Activated CD8-positive, alpha-beta memory T cell treated with anti-CD3 and anti-CD28 coated beads, Interleukin-2, amount 10 ng/mL, durations not matched to agents 7 days and 5 days (primary cell): ENCODE results near the gene ITPK1. TPM values are rescaled to one million over a fixed set of nuclear protein-coding genes. Genes with fewer than 3 reads are reported as not detected.

Source experiments
- ATAC-seq: fragments of 150-1000 bp; cut with Tn5 transposase; one replicate; pipeline ENCODE4 v1.10.0; 2021; ENCODE audit warnings: moderate library complexity
- CTCF ChIA-PET: fragments of 350-600 bp; sonication (Branson Sonifier 250); formaldehyde crosslinking; loops from one replicate; lab custom pipeline; 2021; ENCODE audit warnings: antibody characterized with exemption; lab: Charles Lee
- DNase-seq: peaks from one replicate; pipeline ENCODE4 v3.0.0-alpha.2; 2020
- H3K27ac Mint-ChIP-seq: one replicate; pipeline ENCODE4 v1.8.0; 2021; ENCODE audit warnings: mild to moderate bottlenecking, mixed read lengths
- H3K27me3 Mint-ChIP-seq: one replicate; pipeline ENCODE4 v1.8.0; 2021; ENCODE audit warnings: mixed read lengths
- H3K36me3 Mint-ChIP-seq: one replicate; pipeline ENCODE4 v1.8.0; 2021; ENCODE audit warnings: mild to moderate bottlenecking, mixed read lengths
- H3K4me1 Mint-ChIP-seq: one replicate; pipeline ENCODE4 v1.8.0; 2021; ENCODE audit warnings: mixed read lengths
- H3K4me3 Mint-ChIP-seq: one replicate; pipeline ENCODE4 v1.8.0; 2021; ENCODE audit warnings: mild to moderate bottlenecking, moderate library complexity, mixed read lengths
- H3K9me3 Mint-ChIP-seq: one replicate; pipeline ENCODE4 v1.8.0; 2022; ENCODE audit warnings: low read depth, mixed read lengths
- total RNA-seq, 2 experiments: library from RNA; stranded (reverse); gene quantifications; one replicate each; pipeline ENCODE4 v1.2.3, GENCODE V29; 2021

The ITPK1 gene
- total RNA-seq, 2 experiments from 2014 or later = 96.1 to 103 TPM

- H3K4me1 Mint-ChIP-seq = no peaks in the 10 kb centered on the region
- no peaks in the 10 kb centered on the region for H3K9me3 Mint-ChIP-seq
- no peak overlapping the region for H3K27ac Mint-ChIP-seq
- no peaks in the 10 kb centered on the region for H3K27me3 Mint-ChIP-seq
- ATAC-seq (no peak), DNase-seq (peak; percentile 56)
- no peaks in the 10 kb centered on the region for H3K36me3 Mint-ChIP-seq
- CTCF ChIA-PET = interaction anchor here (1.3 kb wide), 1 partner anchor 17 kb away, joined by 3 read pairs; no protein-coding TSS in a partner anchor
- no peak overlapping the region for H3K4me3 Mint-ChIP-seq
These were observed 201.6 kb downstream of the ITPK1 start for GRCh38 chr14:92914087-92914656.

GRCh38 chr14:92907316-92907911 lies 208.3 kb downstream of the ITPK1 start:
- Mint-ChIP-seq H3K27me3 (peaks cover 21% of the 10 kb centered on the region), H3K36me3 (no peaks in the 10 kb centered on the region)
- CTCF ChIA-PET = no interaction called here

GRCh38 chr14:92906823-92907222 lies 208.9 kb downstream of the ITPK1 start:
- no peaks in the 10 kb centered on the region for H3K9me3 Mint-ChIP-seq
- no peak overlapping the region for H3K27ac Mint-ChIP-seq
- peaks cover 25% of the 10 kb centered on the region for H3K27me3 Mint-ChIP-seq
- no peak overlapping the region for H3K4me3 Mint-ChIP-seq
- DNase-seq (no peak), ATAC-seq (no peak)
- CTCF ChIA-PET = no interaction called here
- H3K4me1 Mint-ChIP-seq = peaks cover 5% of the 10 kb centered on the region
- no peaks in the 10 kb centered on the region for H3K36me3 Mint-ChIP-seq

More at GRCh38 chr14:92907316-92907911, 208.3 kb downstream of the ITPK1 start:
- Mint-ChIP-seq H3K27ac (no peak overlapping the region), H3K4me3 (no peak overlapping the region), H3K9me3 (no peaks in the 10 kb centered on the region), H3K4me1 (peaks cover 5% of the 10 kb centered on the region)
- ATAC-seq = no peak
- no peak for DNase-seq

- no peak for DNase-seq
- no peaks in the 10 kb centered on the region for H3K36me3 Mint-ChIP-seq
- no peak for ATAC-seq
- peaks cover 5% of the 10 kb centered on the region for H3K4me1 Mint-ChIP-seq
- H3K9me3 Mint-ChIP-seq = no peaks in the 10 kb centered on the region
- CTCF ChIA-PET = no interaction called here
- H3K27me3 Mint-ChIP-seq = peaks cover 25% of the 10 kb centered on the region
- H3K27ac Mint-ChIP-seq = no peak overlapping the region
- no peak overlapping the region for H3K4me3 Mint-ChIP-seq
These were observed 209.3 kb downstream of the ITPK1 start for GRCh38 chr14:92906420-92906819.

GRCh38 chr14:92905667-92906066 lies 210.1 kb downstream of the ITPK1 start:
- Mint-ChIP-seq H3K4me1 (peaks cover 5% of the 10 kb centered on the region), H3K27ac (no peak overlapping the region), H3K9me3 (no peaks in the 10 kb centered on the region), H3K27me3 (peaks cover 25% of the 10 kb centered on the region), H3K4me3 (no peak overlapping the region), H3K36me3 (no peaks in the 10 kb centered on the region)
- CTCF ChIA-PET = interaction anchor here (0.8 kb wide), 1 partner anchor 46 kb away, joined by 3 read pairs; no protein-coding TSS in a partner anchor
- no peak for ATAC-seq
- DNase-seq = no peak

- Mint-ChIP-seq H3K27me3 (peaks cover 25% of the 10 kb centered on the region), H3K27ac (no peak overlapping the region), H3K36me3 (no peaks in the 10 kb centered on the region), H3K4me3 (no peak overlapping the region), H3K9me3 (no peaks in the 10 kb centered on the region), H3K4me1 (peaks cover 12% of the 10 kb centered on the region)
- CTCF ChIA-PET = no interaction called here
- ATAC-seq = no peak
- no peak for DNase-seq
These were observed 212.4 kb downstream of the ITPK1 start for GRCh38 chr14:92903359-92903758.

- no peak for DNase-seq
- Mint-ChIP-seq H3K27me3 (peaks cover 25% of the 10 kb centered on the region), H3K4me1 (peaks cover 18% of the 10 kb centered on the region), H3K9me3 (no peaks in the 10 kb centered on the region), H3K4me3 (no peak overlapping the region), H3K27ac (no peak overlapping the region), H3K36me3 (no peaks in the 10 kb centered on the region)
- CTCF ChIA-PET = no interaction called here
- ATAC-seq = no peak
These were observed 213.0 kb downstream of the ITPK1 start for GRCh38 chr14:92902726-92903125.

GRCh38 chr14:92902191-92902590 lies 213.5 kb downstream of the ITPK1 start:
- DNase-seq (no peak), ATAC-seq (no peak)
- CTCF ChIA-PET = no interaction called here
- Mint-ChIP-seq H3K36me3 (no peaks in the 10 kb centered on the region), H3K4me3 (no peak overlapping the region), H3K4me1 (peaks cover 19% of the 10 kb centered on the region), H3K27me3 (peaks cover 22% of the 10 kb centered on the region), H3K27ac (no peak overlapping the region), H3K9me3 (no peaks in the 10 kb centered on the region)

GRCh38 chr14:92900660-92901059 lies 215.1 kb downstream of the ITPK1 start:
- ATAC-seq = no peak
- no peak overlapping the region for H3K27ac Mint-ChIP-seq

GRCh38 chr14:92898566-92899131 lies 217.1 kb downstream of the ITPK1 start:
- no peaks in the 10 kb centered on the region for H3K36me3 Mint-ChIP-seq
- H3K4me1 Mint-ChIP-seq = peaks cover 17% of the 10 kb centered on the region
- CTCF ChIA-PET = interaction anchor here (1.0 kb wide), 1 partner anchor 13 kb away, joined by 3 read pairs; no protein-coding TSS in a partner anchor
- ATAC-seq (peak; percentile 61), DNase-seq (peak; percentile 43)
- H3K4me3 Mint-ChIP-seq = peak overlapping the region; percentile 24
- peaks cover 26% of the 10 kb centered on the region for H3K27me3 Mint-ChIP-seq
- H3K27ac Mint-ChIP-seq = peak overlapping the region; percentile 61
- peaks cover under 1% of the 10 kb centered on the region for H3K9me3 Mint-ChIP-seq

More at GRCh38 chr14:92900660-92901059, 215.1 kb downstream of the ITPK1 start:
- H3K27me3 Mint-ChIP-seq = peaks cover 25% of the 10 kb centered on the region
- CTCF ChIA-PET = interaction anchor here (0.6 kb wide), 1 partner anchor 366 kb away, joined by 3 read pairs; no protein-coding TSS in a partner anchor
- no peak overlapping the region for H3K4me3 Mint-ChIP-seq
- DNase-seq = no peak
- no peaks in the 10 kb centered on the region for H3K36me3 Mint-ChIP-seq
- peaks cover 19% of the 10 kb centered on the region for H3K4me1 Mint-ChIP-seq
- H3K9me3 Mint-ChIP-seq = no peaks in the 10 kb centered on the region

- Mint-ChIP-seq H3K9me3 (peaks cover 2% of the 10 kb centered on the region), H3K36me3 (no peaks in the 10 kb centered on the region), H3K27ac (peak overlapping the region; percentile 61), H3K4me1 (peaks cover 13% of the 10 kb centered on the region), H3K4me3 (peak overlapping the region; percentile 24), H3K27me3 (peaks cover 22% of the 10 kb centered on the region)
- CTCF ChIA-PET = interaction anchor here (0.8 to 1.0 kb wide), 2 partner anchors 12 to 35 kb away, joined by 3 read pairs; no protein-coding TSS in a partner anchor
- peak; percentile 67 for DNase-seq
- peak; percentile 93 for ATAC-seq
These were observed 217.7 kb downstream of the ITPK1 start for GRCh38 chr14:92897922-92898565.

GRCh38 chr14:92895352-92895878 lies 220.3 kb downstream of the ITPK1 start:
- CTCF ChIA-PET = no interaction called here
- Mint-ChIP-seq H3K27ac (no peak overlapping the region), H3K4me1 (peaks cover 13% of the 10 kb centered on the region), H3K4me3 (no peak overlapping the region), H3K36me3 (no peaks in the 10 kb centered on the region), H3K27me3 (peaks cover 16% of the 10 kb centered on the region), H3K9me3 (peaks cover 4% of the 10 kb centered on the region)
- ATAC-seq (no peak), DNase-seq (no peak)

- no peak overlapping the region for H3K4me3 Mint-ChIP-seq
- H3K27me3 Mint-ChIP-seq = peaks cover 16% of the 10 kb centered on the region
- DNase-seq = no peak
- no peak for ATAC-seq
- no peak overlapping the region for H3K27ac Mint-ChIP-seq
- CTCF ChIA-PET = no interaction called here
- H3K36me3 Mint-ChIP-seq = peaks cover 2% of the 10 kb centered on the region
- H3K4me1 Mint-ChIP-seq = no peaks in the 10 kb centered on the region
- H3K9me3 Mint-ChIP-seq = peaks cover 4% of the 10 kb centered on the region
These were observed 223.1 kb downstream of the ITPK1 start for GRCh38 chr14:92892589-92892988.
